ENCODE results near the gene MRPL22.

DNA sequence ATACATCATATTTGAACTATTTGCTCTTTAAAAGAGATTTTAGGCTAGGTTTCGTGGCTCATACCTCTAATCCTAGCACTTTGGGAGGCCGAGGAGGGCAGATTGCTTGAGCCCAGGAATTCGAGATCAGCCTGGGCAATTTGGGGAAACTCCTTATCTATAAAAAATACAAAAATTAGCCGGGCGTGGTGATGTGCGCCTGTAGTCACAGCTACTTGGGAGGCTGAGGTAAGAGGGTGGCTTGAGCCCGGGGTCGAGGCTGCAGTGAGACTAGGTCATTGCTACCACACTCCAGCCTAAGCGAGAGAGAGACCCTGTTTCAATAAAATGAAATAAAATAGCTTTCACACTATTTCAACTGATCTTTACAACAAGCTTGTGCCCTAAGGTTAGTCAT lies 500 bp upstream of the MRPL22 start:
- TF ChIP-seq POLR2A (IDR thresholded peaks at IDR 0.05; ENCODE audit: low read depth, low read length) (no peak), POLR2AphosphoS5 (IDR thresholded peaks at IDR 0.05; ENCODE audit: low read depth, low read length) (no peak), TAF1 (IDR thresholded peaks at IDR 0.05; ENCODE audit: low read depth, low read length) (no peak), SPI1 (IDR thresholded peaks at IDR 0.05; ENCODE audit: low read depth, low read length) (no peak), POU2F2 (IDR thresholded peaks at IDR 0.05; ENCODE audit: low read depth, low read length) (no peak), PAX5 (IDR thresholded peaks at IDR 0.05; ENCODE audit: insufficient read depth, low read length, severe bottlenecking) (no peak)

Data from GM12891 (cell line).